ENCODE data around the gene MDK.

MDK gene

DNA sequence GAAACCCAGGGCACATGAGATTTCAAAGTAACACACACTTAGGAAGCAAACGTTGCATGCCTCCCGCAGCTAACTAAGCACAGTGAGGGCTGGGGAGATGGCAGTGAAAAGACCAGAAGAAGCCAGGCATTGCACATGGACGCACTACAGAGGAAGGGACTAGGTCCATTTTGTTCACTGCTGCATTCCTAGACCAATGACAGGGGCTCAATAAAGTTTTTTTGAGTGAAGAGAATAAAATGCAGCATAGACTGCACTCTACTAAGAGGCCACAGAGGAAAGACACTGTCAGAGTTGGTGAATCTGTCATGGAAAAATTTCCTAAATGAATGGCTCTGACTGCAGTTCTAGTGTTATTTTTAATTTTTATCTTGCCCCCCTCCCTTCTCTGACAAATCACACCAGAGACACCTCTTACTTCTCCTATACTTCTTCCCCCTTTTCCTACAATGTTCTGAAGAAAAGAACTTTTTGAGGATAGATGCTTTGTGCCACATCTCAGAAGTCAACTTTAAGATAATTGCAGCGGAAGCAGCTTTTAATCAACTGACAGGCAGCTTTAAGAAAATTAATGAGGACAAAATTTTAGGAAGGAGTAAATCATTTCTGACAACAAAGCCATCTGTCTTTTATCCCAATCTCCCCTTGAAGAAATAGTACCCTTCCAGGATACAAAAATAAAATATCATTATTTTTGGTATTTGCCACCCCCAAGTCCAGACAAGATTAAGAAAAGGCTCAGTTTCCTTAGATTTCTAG, 44.9 kb downstream of the MDK start:
- Histone ChIP-seq H3K4me1 (ENCODE audit: control insufficient read depth, low read length) (no peaks in the 10 kb centered on the region), H3K27ac (ENCODE audit: low read depth, low read length) (no peak overlapping the region), H3K36me3 (ENCODE audit: control insufficient read depth, low read length) (peaks cover 5% of the 10 kb centered on the region; the same call in 1 of the 2 replicates), H3K9me2 (replicated peaks; ENCODE audit: control insufficient read depth, low read length) (no peaks in the 10 kb centered on the region), H3K27me3 (ENCODE audit: control insufficient read depth, low read length) (no peaks in the 10 kb centered on the region), H3K9me3 (ENCODE audit: control insufficient read depth, insufficient read depth, low read length) (no peaks in the 10 kb centered on the region), H3F3A (ENCODE audit: control insufficient read depth, insufficient read depth) (no peaks in the 10 kb centered on the region), H3K4me2 (ENCODE audit: low read length) (no peak overlapping the region), H3K79me2 (ENCODE audit: control insufficient read depth, low read length) (no peaks in the 10 kb centered on the region), H4K20me1 (ENCODE audit: control insufficient read depth, insufficient read depth, low read depth, low read length) (no peaks in the 10 kb centered on the region), H3K4me3 (ENCODE audit: low read length) (no peak overlapping the region)
- TF ChIP-seq, protein P1, sequence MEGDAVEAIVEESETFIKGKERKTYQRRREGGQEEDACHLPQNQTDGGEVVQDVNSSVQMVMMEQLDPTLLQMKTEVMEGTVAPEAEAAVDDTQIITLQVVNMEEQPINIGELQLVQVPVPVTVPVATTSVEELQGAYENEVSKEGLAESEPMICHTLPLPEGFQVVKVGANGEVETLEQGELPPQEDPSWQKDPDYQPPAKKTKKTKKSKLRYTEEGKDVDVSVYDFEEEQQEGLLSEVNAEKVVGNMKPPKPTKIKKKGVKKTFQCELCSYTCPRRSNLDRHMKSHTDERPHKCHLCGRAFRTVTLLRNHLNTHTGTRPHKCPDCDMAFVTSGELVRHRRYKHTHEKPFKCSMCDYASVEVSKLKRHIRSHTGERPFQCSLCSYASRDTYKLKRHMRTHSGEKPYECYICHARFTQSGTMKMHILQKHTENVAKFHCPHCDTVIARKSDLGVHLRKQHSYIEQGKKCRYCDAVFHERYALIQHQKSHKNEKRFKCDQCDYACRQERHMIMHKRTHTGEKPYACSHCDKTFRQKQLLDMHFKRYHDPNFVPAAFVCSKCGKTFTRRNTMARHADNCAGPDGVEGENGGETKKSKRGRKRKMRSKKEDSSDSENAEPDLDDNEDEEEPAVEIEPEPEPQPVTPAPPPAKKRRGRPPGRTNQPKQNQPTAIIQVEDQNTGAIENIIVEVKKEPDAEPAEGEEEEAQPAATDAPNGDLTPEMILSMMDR (IDR thresholded peaks at IDR 0.05; ENCODE audit: low read depth, low read length, poor library complexity, severe bottlenecking), result no peak
- no peak for TF ChIP-seq EZH2phosphoT487 (IDR thresholded peaks at IDR 0.05; ENCODE audit: borderline replicate concordance, low read length)

DNA sequence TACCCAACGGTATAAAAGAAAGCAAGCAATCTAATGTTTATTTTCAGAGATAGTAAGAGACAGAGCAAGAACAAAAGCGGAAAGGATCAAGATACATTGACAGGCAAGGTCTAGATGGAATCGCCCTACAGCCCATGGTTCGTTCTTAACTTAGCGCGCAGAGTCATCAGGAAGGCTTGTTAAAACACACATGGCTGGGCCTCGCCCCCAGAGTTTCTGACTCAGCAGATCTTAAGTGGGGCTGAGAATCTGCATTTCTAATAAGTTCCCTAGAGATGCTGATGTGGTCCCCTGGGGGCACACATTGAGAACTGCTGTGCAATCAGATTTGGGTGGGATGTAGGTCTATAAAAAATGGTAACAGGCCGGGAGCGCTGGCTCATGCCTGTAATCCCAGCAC, 45.9 kb downstream of the MDK start:
- Histone ChIP-seq H3K4me1 (ENCODE audit: control insufficient read depth, low read length) (no peaks in the 10 kb centered on the region), H3F3A (ENCODE audit: control insufficient read depth, insufficient read depth) (no peaks in the 10 kb centered on the region), H3K79me2 (ENCODE audit: control insufficient read depth, low read length) (no peaks in the 10 kb centered on the region), H3K27ac (ENCODE audit: low read depth, low read length) (no peak overlapping the region), H3K9me2 (replicated peaks; ENCODE audit: control insufficient read depth, low read length) (no peaks in the 10 kb centered on the region), H3K9me3 (ENCODE audit: control insufficient read depth, insufficient read depth, low read length) (no peaks in the 10 kb centered on the region), H3K36me3 (ENCODE audit: control insufficient read depth, low read length) (peaks cover 8% of the 10 kb centered on the region), H4K20me1 (ENCODE audit: control insufficient read depth, insufficient read depth, low read depth, low read length) (no peaks in the 10 kb centered on the region), H3K27me3 (ENCODE audit: control insufficient read depth, low read length) (no peaks in the 10 kb centered on the region), H3K4me2 (ENCODE audit: low read length) (no peak overlapping the region), H3K4me3 (ENCODE audit: low read length) (no peak overlapping the region)
- TF ChIP-seq, protein P1 (IDR thresholded peaks at IDR 0.05; ENCODE audit: low read depth, low read length, poor library complexity, severe bottlenecking), result no peak
- TF ChIP-seq EZH2phosphoT487 (IDR thresholded peaks at IDR 0.05; ENCODE audit: borderline replicate concordance, low read length), result no peak

DNA sequence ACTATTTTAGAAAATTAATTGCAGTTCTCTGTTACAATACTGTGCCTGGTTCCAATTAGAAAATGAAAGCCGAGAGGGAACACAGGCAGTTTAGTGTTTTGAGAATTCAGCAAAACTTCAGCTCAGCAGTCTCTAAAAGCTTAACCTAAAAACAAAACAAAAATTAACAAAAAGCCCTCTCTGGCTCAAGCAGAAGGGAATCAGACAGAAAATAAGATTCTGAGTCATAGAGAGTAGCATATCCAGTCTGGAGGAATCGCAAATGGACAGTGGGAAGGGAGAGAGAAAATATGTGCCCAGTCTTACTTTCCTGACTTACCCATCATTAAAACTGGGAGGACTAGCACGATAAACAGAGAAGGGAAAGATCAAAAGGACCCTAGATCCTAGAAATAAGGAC, 48.2 kb downstream of the MDK start:
- Histone ChIP-seq H3K9me2 (replicated peaks; ENCODE audit: control insufficient read depth, low read length) (no peaks in the 10 kb centered on the region), H3K79me2 (ENCODE audit: control insufficient read depth, low read length) (no peaks in the 10 kb centered on the region), H3K36me3 (ENCODE audit: control insufficient read depth, low read length) (peaks cover 24% of the 10 kb centered on the region), H3K4me1 (ENCODE audit: control insufficient read depth, low read length) (no peaks in the 10 kb centered on the region), H3K27ac (ENCODE audit: low read depth, low read length) (no peak overlapping the region), H4K20me1 (ENCODE audit: control insufficient read depth, insufficient read depth, low read depth, low read length) (no peaks in the 10 kb centered on the region; the same call in 1 of the 2 replicates), H3K9me3 (ENCODE audit: control insufficient read depth, insufficient read depth, low read length) (no peaks in the 10 kb centered on the region), H3F3A (ENCODE audit: control insufficient read depth, insufficient read depth) (no peaks in the 10 kb centered on the region), H3K27me3 (ENCODE audit: control insufficient read depth, low read length) (no peaks in the 10 kb centered on the region), H3K4me2 (ENCODE audit: low read length) (no peak overlapping the region), H3K4me3 (ENCODE audit: low read length) (no peak overlapping the region)
- TF ChIP-seq, protein P1 (IDR thresholded peaks at IDR 0.05; ENCODE audit: low read depth, low read length, poor library complexity, severe bottlenecking), result no peak
- TF ChIP-seq EZH2phosphoT487 (IDR thresholded peaks at IDR 0.05; ENCODE audit: borderline replicate concordance, low read length), result no peak
